ENCODE results near the gene ACKR1. TPM values are rescaled to one million over a fixed set of nuclear protein-coding genes. Genes with fewer than 3 reads are reported as not detected.

Gene ACKR1
- total RNA-seq, 1 experiment from 2014 or later: 0.63 TPM

GRCh38 chr1:159218649-159219636 is 14.3 kb downstream of the ACKR1 start:
- POLR2A ChIA-PET: no interaction called here
- H3K27ac Mint-ChIP-seq: peak overlapping the region; percentile 59

GRCh38 chr1:159222075-159222865 is 17.6 kb downstream of the ACKR1 start:
- Mint-ChIP-seq H3K36me3 (no peaks in the 10 kb centered on the region), H3K9me3 (no peaks in the 10 kb centered on the region), H3K27me3 (ENCODE audit: low read depth) (no peaks in the 10 kb centered on the region), H3K27ac (no peak overlapping the region), H3K4me1 (peaks cover 25% of the 10 kb centered on the region), H3K4me3 (no peak overlapping the region)
- DNase-seq (ENCODE audit: low spot score): no peak
- POLR2A ChIA-PET: no interaction called here
- CTCF ChIA-PET: interaction anchor here (1.5 to 6.5 kb wide), 2 partner anchors 12 to 61 kb away, joined by 3 to 32 read pairs; no protein-coding TSS in a partner anchor
- no peak for ATAC-seq
- TF ChIP-seq JAZF1 (CRISPR knock-in tag; IDR thresholded peaks at IDR 0.05) (no peak), ZNF512 (CRISPR knock-in tag; IDR thresholded peaks at IDR 0.05; ENCODE audit: borderline replicate concordance) (no peak), AFF4 (CRISPR knock-in tag; IDR thresholded peaks at IDR 0.05; ENCODE audit: borderline replicate concordance) (no peak), FOXK1 (CRISPR knock-in tag; IDR thresholded peaks at IDR 0.05) (no peak), ZBTB43 (CRISPR knock-in tag; IDR thresholded peaks at IDR 0.05) (no peak), FOXJ3 (CRISPR knock-in tag; IDR thresholded peaks at IDR 0.05; ENCODE audit: borderline replicate concordance) (no peak), USF2 (CRISPR knock-in tag; IDR thresholded peaks at IDR 0.05) (no peak), E2F5 (CRISPR knock-in tag; IDR thresholded peaks at IDR 0.05) (no peak), GRHL2 (CRISPR knock-in tag; IDR thresholded peaks at IDR 0.05; ENCODE audit: insufficient replicate concordance, severe bottlenecking) (no peak), IRF1 (CRISPR knock-in tag; IDR thresholded peaks at IDR 0.05) (no peak), SOX15 (CRISPR knock-in tag; IDR thresholded peaks at IDR 0.05) (no peak), CTCF (IDR thresholded peaks at IDR 0.05) (no peak), E2F4 (CRISPR knock-in tag; IDR thresholded peaks at IDR 0.05; ENCODE audit: borderline replicate concordance, low read depth) (no peak), NFE2L1 (CRISPR knock-in tag; IDR thresholded peaks at IDR 0.05) (no peak), CBFB (CRISPR knock-in tag; IDR thresholded peaks at IDR 0.05; ENCODE audit: low read depth) (no peak), ZNF396 (CRISPR knock-in tag; IDR thresholded peaks at IDR 0.05; ENCODE audit: borderline replicate concordance) (no peak)

More at GRCh38 chr1:159218649-159219636, 14.3 kb downstream of the ACKR1 start:
- TF ChIP-seq ZNF423 (CRISPR knock-in tag; IDR thresholded peaks at IDR 0.05) (peak; percentile 79), FOXK1 (CRISPR knock-in tag; IDR thresholded peaks at IDR 0.05) (no peak)
- no peaks in the 10 kb centered on the region; the same call in 1 of the 2 replicates for H3K27me3 Mint-ChIP-seq (ENCODE audit: low read depth)
- no peak for DNase-seq (ENCODE audit: low spot score)
- no peaks in the 10 kb centered on the region for H3K9me3 Mint-ChIP-seq
- peak overlapping the region; percentile 10 for H3K4me3 Mint-ChIP-seq
- CTCF ChIA-PET: interaction anchor here (0.8 to 2.1 kb wide), 7 partner anchors 10 to 213 kb away, joined by 3 to 9 read pairs (median 6); no protein-coding TSS in a partner anchor
- H3K36me3 Mint-ChIP-seq: no peaks in the 10 kb centered on the region
- peak; percentile 83 for ATAC-seq
- peaks cover 28% of the 10 kb centered on the region for H3K4me1 Mint-ChIP-seq
